Lower lobe of right lung (tissue), 2 donors: ENCODE results near the gene ZYG11B. TPM values are rescaled to one million over a fixed set of nuclear protein-coding genes. Genes with fewer than 3 reads are reported as not detected.
"Not testable (repeated sequence)": the region's sequence is repeated elsewhere in the genome, so short reads cannot be mapped to it uniquely, and the experiment has no call there.

Experiments
- ATAC-seq, 2 donors: fragments of 200-7000 bp; cut with Tn5 transposase; one replicate each; pipeline ENCODE4 v1.9.1; 2020 to 2022; ENCODE audit warnings: mild to moderate bottlenecking in 2 of 2, moderate library complexity in 2 of 2
- DNase-seq: peaks from one replicate; pipeline ENCODE4 v3.0.0-alpha.2; 2020
- H3K27ac ChIP-seq: fragments of 200-600 bp; one replicate; pipeline ENCODE4 v1.8.0; 2022
- H3K27me3 ChIP-seq: fragments of 200-600 bp; one replicate; pipeline ENCODE4 v1.8.0; 2022; ENCODE audit warnings: low read depth
- H3K36me3 ChIP-seq: fragments of 200-600 bp; one replicate; pipeline ENCODE4 v1.8.0; 2022; ENCODE audit warnings: mild to moderate bottlenecking
- H3K4me1 ChIP-seq: fragments of 200-600 bp; one replicate; pipeline ENCODE4 v1.8.0; 2022
- H3K4me3 ChIP-seq: fragments of 200-600 bp; one replicate; pipeline ENCODE4 v1.8.0; 2022; ENCODE audit warnings: mild to moderate bottlenecking
- H3K9me3 ChIP-seq: fragments of 200-600 bp; one replicate; pipeline ENCODE4 v1.8.0; 2022
- CTCF ChIP-seq: fragments of 200-600 bp; IDR thresholded peaks from one replicate; pipeline ENCODE4 v1.8.0; 2022; ENCODE audit warnings: antibody characterized with exemption, mild to moderate bottlenecking
- intact Hi-C: fragments of 100-400 bp; cut with DNase I; formaldehyde crosslinking; loops from one replicate; pipeline ENCODE4 v1.11.0; 2022
- total RNA-seq: library from RNA; stranded (reverse); fragmentation: NEBNext Ultra II Directional; extraction: Animal tissue kit (Norgen Biotek cat#: 25700); gene quantifications from one replicate; pipeline ENCODE4 v1.2.1, GENCODE V29; 2021
- donor health status: DM: no; HTN: yes; CAD: no; lungs with severe emphysema.

ZYG11B gene
- total RNA-seq, 1 donor from 2014 or later = 30.6 TPM

DNA sequence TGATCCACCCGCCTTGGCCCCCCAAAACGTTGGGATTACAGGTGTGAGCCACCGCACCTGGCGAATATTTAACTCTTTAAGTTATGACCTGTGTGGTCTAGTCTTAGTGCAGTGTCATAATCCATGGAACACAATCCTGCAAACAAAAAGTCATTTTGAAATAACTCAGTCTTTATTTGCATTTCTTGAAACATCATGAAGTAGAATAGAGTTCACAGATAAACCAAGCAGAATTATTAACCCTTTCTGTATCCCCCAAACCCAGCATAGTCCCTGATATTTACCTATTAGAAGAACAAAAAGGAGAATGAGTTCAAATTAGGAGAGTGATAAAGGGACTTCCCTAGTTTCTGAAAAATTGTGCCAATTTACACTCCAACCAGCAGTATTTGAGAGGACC is 19.9 kb downstream of the ZYG11B start:
- DNase-seq (no peak), ATAC-seq (no peak)
- Histone ChIP-seq H3K9me3 (no peaks in the 10 kb centered on the region), H3K4me3 (no peak overlapping the region), H3K27me3 (no peaks in the 10 kb centered on the region), H3K4me1 (peaks cover 23% of the 10 kb centered on the region), H3K27ac (no peak overlapping the region), H3K36me3 (no peaks in the 10 kb centered on the region)
- TF ChIP-seq CTCF = no peak
- intact Hi-C loops = no loop called here

GRCh38 chr1:52747450-52747849 is 21.2 kb downstream of the ZYG11B start:
- no peaks in the 10 kb centered on the region for H3K9me3 ChIP-seq
- no peak for TF ChIP-seq CTCF
- H3K27me3 ChIP-seq = no peaks in the 10 kb centered on the region
- ATAC-seq (no peak), DNase-seq (no peak)
- H3K27ac ChIP-seq = no peak overlapping the region
- intact Hi-C loops = no loop called here
- no peaks in the 10 kb centered on the region for H3K36me3 ChIP-seq
- H3K4me1 ChIP-seq = peaks cover 35% of the 10 kb centered on the region
- no peak overlapping the region for H3K4me3 ChIP-seq

DNA sequence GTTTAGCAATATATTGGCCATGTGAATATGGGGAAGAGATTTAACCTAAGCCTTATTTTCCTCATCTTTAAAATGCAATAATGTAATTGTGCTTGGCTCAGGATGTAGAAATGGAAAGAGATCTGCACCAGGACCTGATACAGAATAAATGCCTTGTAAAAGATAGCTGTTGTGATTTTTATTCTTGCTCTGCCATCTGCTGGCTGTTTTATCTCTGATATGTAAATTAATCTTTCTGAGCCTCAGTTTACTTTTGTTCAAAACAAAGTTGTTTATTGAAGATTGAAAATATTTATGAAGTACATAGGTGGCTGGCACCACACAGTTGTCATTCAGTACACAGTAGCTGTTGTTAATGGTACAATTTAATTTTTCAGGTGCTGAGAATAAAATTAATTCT is 21.9 kb downstream of the ZYG11B start:
- Histone ChIP-seq H3K9me3 (no peaks in the 10 kb centered on the region), H3K27ac (no peak overlapping the region), H3K4me1 (peaks cover 39% of the 10 kb centered on the region), H3K36me3 (no peaks in the 10 kb centered on the region), H3K27me3 (no peaks in the 10 kb centered on the region), H3K4me3 (no peak overlapping the region)
- no peak for TF ChIP-seq CTCF
- ATAC-seq (peak in 1 of 2 donors; percentile 28), DNase-seq (no peak)
- intact Hi-C loops = no loop called here

DNA sequence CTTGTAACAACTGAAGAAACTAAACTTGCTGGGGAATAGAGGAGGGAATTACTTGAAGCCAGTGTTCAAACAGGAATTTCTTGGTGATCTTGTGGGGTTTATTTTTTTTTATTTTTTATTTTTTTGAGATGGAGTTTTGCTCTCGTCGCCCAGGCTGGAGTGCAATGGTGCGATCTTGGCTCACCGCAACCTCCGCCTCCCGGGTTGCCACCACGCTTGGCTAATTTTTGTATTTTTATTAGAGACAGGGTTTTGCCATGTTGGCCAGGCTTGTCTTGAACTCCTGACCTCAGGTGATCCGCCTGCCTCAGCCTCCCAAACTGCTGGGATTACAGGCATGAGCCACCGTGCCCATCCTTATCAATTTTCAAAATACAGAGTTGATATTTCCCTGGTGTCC is 23.2 kb downstream of the ZYG11B start:
- H3K4me3 ChIP-seq, intact Hi-C loops, ATAC-seq, H3K27ac ChIP-seq, H3K36me3 ChIP-seq, H3K27me3 ChIP-seq, H3K9me3 ChIP-seq, DNase-seq: not testable (repeated sequence)
- peaks cover 39% of the 10 kb centered on the region for H3K4me1 ChIP-seq

- H3K27ac ChIP-seq, H3K9me3 ChIP-seq, H3K27me3 ChIP-seq, H3K4me3 ChIP-seq, H3K36me3 ChIP-seq, intact Hi-C loops: not testable (repeated sequence)
- ATAC-seq (peak in 1 of 2 donors; percentile 37), DNase-seq (peak; percentile 53)
- H3K4me1 ChIP-seq = peaks cover 39% of the 10 kb centered on the region
Measured at GRCh38 chr1:52750139-52750538, 23.9 kb downstream of the ZYG11B start.

DNA sequence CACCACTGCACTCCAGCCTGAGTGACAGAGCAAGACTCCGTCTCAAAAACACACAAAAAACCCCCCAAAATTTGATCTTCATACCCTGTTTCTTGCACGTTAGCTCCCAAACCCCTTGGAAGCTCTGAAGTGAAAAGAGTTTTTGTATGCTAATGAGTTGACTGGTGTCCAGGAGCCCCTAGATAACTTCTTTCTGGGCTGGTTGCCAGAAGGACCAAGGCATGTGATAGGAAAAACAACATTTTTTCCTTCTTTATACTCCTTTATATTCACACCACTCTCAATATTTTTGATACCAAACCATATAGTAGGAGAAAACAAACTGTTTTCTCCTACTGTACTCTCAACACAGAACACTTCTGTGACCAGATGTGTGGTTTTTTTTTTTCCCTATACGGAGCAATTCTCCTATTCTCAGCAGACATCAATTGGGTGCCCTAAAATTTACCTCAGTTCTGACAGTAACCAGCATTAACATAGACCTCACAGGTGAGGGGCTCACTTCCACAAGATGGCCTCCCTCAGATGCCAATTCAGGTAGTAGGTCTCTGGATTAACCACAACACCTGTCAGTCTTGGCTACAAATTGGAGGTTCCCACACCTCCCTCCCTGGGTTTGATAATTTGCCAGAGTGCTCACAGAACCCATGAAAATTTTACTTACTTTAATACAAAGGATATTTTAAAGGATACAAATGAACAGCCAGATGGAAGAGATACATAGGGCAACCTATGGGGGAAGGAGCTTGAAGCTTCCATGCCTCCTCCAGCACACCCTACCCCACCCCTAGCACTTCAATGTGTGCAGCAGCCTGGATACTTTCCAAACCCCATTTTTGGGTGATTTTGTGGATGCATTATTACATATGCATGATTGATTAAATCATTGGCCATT is 25.6 kb downstream of the ZYG11B start:
- H3K27me3 ChIP-seq = no peaks in the 10 kb centered on the region
- ATAC-seq (no peak), DNase-seq (no peak)
- peaks cover 39% of the 10 kb centered on the region for H3K4me1 ChIP-seq
- TF ChIP-seq CTCF = no peak
- H3K4me3 ChIP-seq = no peak overlapping the region
- intact Hi-C loops = no loop called here
- peaks cover 4% of the 10 kb centered on the region for H3K36me3 ChIP-seq
- no peak overlapping the region for H3K27ac ChIP-seq
- H3K9me3 ChIP-seq = no peaks in the 10 kb centered on the region
